Activated naive CD4-positive, alpha-beta T cell treated with anti-CD3 and anti-CD28 coated beads for 36 hours (primary cell): ENCODE data around the gene RNF133. TPM values are rescaled to one million over a fixed set of nuclear protein-coding genes. Genes with fewer than 3 reads are reported as not detected.
"Not testable (repeated sequence)": the region's sequence is repeated elsewhere in the genome, so short reads cannot be mapped to it uniquely, and the experiment has no call there.

Experiments used
- CTCF ChIA-PET: fragments of 350-600 bp; sonication (Branson Sonifier 250); formaldehyde crosslinking; loops from one replicate; lab custom pipeline; 2021; ENCODE audit warnings: antibody characterized with exemption; lab: Charles Lee
- DNase-seq: peaks from one replicate; pipeline ENCODE4 v3.0.0-alpha.2; 2020
- H3K27ac Mint-ChIP-seq: one replicate; pipeline ENCODE4 v1.8.0; 2021; ENCODE audit warnings: mild to moderate bottlenecking, mixed read lengths
- H3K27me3 Mint-ChIP-seq: one replicate; pipeline ENCODE4 v1.8.0; 2021; ENCODE audit warnings: low read depth, mixed read lengths
- H3K36me3 Mint-ChIP-seq: one replicate; pipeline ENCODE4 v1.8.0; 2021; ENCODE audit warnings: low read depth, mixed read lengths
- H3K4me1 Mint-ChIP-seq: one replicate; pipeline ENCODE4 v1.8.0; 2021; ENCODE audit warnings: low read depth, mixed read lengths
- H3K4me3 Mint-ChIP-seq: one replicate; pipeline ENCODE4 v1.8.0; 2021; ENCODE audit warnings: mild to moderate bottlenecking, moderate library complexity, mixed read lengths
- H3K9me3 Mint-ChIP-seq: one replicate; pipeline ENCODE4 v1.8.0; 2021; ENCODE audit warnings: mixed read lengths
- intact Hi-C: fragments of 100-400 bp; cut with micrococcal nuclease; formaldehyde crosslinking; loops from one replicate; pipeline ENCODE4 v1.15.1; 2023
- total RNA-seq, 2 experiments: library from RNA; stranded (reverse); gene quantifications; one replicate each; pipeline ENCODE4 v1.2.3, GENCODE V29; 2021

RNF133 gene
- total RNA-seq, 2 experiments from 2014 or later = not detected

GRCh38 chr7:122684504-122684903 is 14.4 kb downstream of the RNF133 start:
- no peak overlapping the region for H3K4me3 Mint-ChIP-seq
- CTCF ChIA-PET = no interaction called here
- H3K4me1 Mint-ChIP-seq = no peaks in the 10 kb centered on the region
- peaks cover 4% of the 10 kb centered on the region for H3K9me3 Mint-ChIP-seq
- DNase-seq = no peak
- no peaks in the 10 kb centered on the region for H3K36me3 Mint-ChIP-seq
- no peak overlapping the region for H3K27ac Mint-ChIP-seq
- no peaks in the 10 kb centered on the region for H3K27me3 Mint-ChIP-seq
- intact Hi-C loops = no loop called here

- no peak overlapping the region for H3K27ac Mint-ChIP-seq
- intact Hi-C loops = no loop called here
- CTCF ChIA-PET = no interaction called here
Observed at GRCh38 chr7:122682815-122683550, 15.9 kb downstream of the RNF133 start.

DNA sequence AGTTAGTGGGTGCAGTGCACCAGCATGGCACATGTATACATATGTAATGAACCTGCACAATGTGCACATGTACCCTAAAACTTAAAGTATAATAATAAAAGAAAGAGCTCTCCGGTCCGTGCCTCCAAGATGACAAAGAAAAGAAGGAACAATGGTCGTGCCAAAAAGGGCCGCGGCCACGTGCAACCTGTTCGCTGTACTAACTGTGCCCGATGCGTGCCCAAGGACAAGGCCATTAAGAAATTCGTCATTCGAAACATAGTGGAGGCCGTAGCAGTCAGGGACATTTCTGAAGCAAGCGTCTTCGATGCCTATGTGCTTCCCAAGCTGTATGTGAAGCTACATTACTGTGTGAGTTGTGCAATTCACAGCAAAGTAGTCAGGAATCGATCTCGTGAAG is 17.7 kb downstream of the RNF133 start:
- H3K36me3 Mint-ChIP-seq, H3K9me3 Mint-ChIP-seq, DNase-seq, CTCF ChIA-PET, intact Hi-C loops, H3K4me3 Mint-ChIP-seq, H3K27ac Mint-ChIP-seq, H3K27me3 Mint-ChIP-seq, H3K4me1 Mint-ChIP-seq: not testable (repeated sequence)

More at GRCh38 chr7:122682815-122683550, 15.9 kb downstream of the RNF133 start:
- DNase-seq = no peak
- Mint-ChIP-seq H3K27me3 (no peaks in the 10 kb centered on the region), H3K36me3 (no peaks in the 10 kb centered on the region), H3K4me1 (no peaks in the 10 kb centered on the region), H3K4me3 (no peak overlapping the region), H3K9me3 (peaks cover 10% of the 10 kb centered on the region)

- CTCF ChIA-PET = no interaction called here
- Mint-ChIP-seq H3K9me3 (peaks cover 10% of the 10 kb centered on the region), H3K27ac (no peak overlapping the region), H3K27me3 (no peaks in the 10 kb centered on the region), H3K36me3 (no peaks in the 10 kb centered on the region), H3K4me1 (no peaks in the 10 kb centered on the region), H3K4me3 (no peak overlapping the region)
- DNase-seq = no peak
- intact Hi-C loops = no loop called here
Observed at GRCh38 chr7:122679813-122680212, 19.1 kb downstream of the RNF133 start.

GRCh38 chr7:122679269-122679709 is 19.6 kb downstream of the RNF133 start:
- H3K4me1 Mint-ChIP-seq, CTCF ChIA-PET, DNase-seq, H3K36me3 Mint-ChIP-seq, H3K4me3 Mint-ChIP-seq, intact Hi-C loops, H3K27me3 Mint-ChIP-seq, H3K9me3 Mint-ChIP-seq, H3K27ac Mint-ChIP-seq: not testable (repeated sequence)

GRCh38 chr7:122677149-122677548 is 21.8 kb downstream of the RNF133 start:
- Mint-ChIP-seq H3K4me3 (no peak overlapping the region), H3K27me3 (no peaks in the 10 kb centered on the region), H3K4me1 (no peaks in the 10 kb centered on the region), H3K27ac (no peak overlapping the region), H3K36me3 (no peaks in the 10 kb centered on the region), H3K9me3 (peaks cover 10% of the 10 kb centered on the region)
- intact Hi-C loops = no loop called here
- DNase-seq = no peak
- CTCF ChIA-PET = no interaction called here

DNA sequence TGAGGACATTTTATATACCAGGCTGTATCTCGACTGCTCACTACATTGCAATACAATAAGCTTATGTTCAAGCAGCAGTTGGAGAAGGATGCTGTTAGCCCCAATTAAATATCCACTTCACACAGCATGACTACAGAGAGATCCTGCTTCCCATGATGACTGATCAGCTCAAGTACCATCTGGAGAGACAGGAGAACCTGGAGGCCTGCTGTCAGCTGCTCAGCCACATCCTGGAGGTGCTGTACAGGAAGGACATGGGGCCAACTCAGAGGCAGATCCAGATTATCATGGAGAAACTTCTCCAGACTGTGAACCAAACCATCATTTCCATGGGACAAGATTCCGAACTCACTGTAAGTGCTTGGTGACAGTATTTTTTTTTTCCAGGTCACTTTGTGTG is 22.5 kb downstream of the RNF133 start:
- Mint-ChIP-seq H3K27ac (no peak overlapping the region), H3K9me3 (peaks cover 10% of the 10 kb centered on the region), H3K36me3 (no peaks in the 10 kb centered on the region), H3K4me3 (no peak overlapping the region), H3K27me3 (no peaks in the 10 kb centered on the region), H3K4me1 (no peaks in the 10 kb centered on the region)
- CTCF ChIA-PET = no interaction called here
- no peak for DNase-seq
- intact Hi-C loops = no loop called here

DNA sequence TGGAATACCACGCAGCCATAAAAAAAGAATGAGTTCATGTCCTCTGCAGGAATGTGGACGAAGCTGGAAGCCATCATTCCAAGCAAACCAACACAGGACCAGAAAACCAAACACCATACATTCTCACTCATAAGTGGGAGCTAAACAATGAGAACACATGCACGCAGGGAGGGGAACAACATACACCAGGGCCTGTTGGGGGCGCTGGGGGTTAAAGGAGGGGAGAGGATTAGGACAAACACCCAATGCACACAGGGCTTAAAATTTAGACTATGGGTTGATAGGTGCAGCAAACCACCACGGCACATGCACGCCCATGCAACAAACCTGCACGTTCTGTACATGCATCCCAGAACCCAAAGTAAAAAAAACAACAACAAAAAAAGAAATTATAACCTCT is 23.3 kb downstream of the RNF133 start:
- Mint-ChIP-seq H3K4me1 (no peaks in the 10 kb centered on the region), H3K27me3 (no peaks in the 10 kb centered on the region), H3K9me3 (peaks cover 9% of the 10 kb centered on the region), H3K27ac (no peak overlapping the region), H3K36me3 (no peaks in the 10 kb centered on the region), H3K4me3 (no peak overlapping the region)
- no peak for DNase-seq
- CTCF ChIA-PET = no interaction called here
- intact Hi-C loops = no loop called here

DNA sequence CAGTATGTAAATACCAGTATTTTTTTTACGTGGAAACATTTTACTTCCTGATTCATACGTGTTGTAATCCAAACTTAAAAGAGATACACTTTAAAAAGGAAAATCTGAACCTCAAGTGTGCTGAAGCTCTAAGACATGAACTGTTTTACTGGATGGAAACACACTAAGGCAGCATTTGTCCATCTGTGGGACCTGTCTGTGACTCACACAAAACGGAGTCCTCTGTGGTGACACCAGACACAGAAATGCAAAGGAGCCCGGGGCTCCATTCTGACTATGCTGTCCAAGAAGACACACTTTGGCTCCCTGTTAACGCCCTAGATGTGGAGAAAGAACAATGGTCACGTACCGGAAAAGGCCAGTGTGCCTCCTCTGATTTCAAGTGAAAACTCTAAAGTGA is 23.9 kb downstream of the RNF133 start:
- no peaks in the 10 kb centered on the region for H3K36me3 Mint-ChIP-seq
- no peak overlapping the region for H3K4me3 Mint-ChIP-seq
- CTCF ChIA-PET = no interaction called here
- no peak for DNase-seq
- no peaks in the 10 kb centered on the region for H3K4me1 Mint-ChIP-seq
- intact Hi-C loops = no loop called here
- H3K27me3 Mint-ChIP-seq = no peaks in the 10 kb centered on the region
- no peak overlapping the region for H3K27ac Mint-ChIP-seq
- H3K9me3 Mint-ChIP-seq = peaks cover 9% of the 10 kb centered on the region

DNA sequence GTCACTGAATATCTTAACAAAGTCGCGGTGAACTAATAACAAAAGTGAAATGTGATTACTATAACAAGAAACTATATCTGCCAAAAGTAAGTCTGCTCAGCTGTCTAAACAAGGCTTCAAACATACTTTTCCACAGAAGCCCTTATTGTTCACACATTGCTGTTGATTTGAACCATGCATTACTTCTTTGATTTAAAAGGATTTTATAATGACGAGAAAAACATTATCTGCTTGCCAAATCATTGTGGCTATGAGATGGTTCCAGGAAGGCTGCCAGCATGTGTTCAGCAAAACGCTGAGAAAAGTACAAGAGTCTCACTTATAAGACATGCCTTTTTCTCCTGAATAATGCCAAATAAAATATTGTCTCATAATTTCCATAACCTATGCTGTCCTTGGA is 24.4 kb downstream of the RNF133 start:
- H3K4me3 Mint-ChIP-seq = no peak overlapping the region
- no peaks in the 10 kb centered on the region for H3K4me1 Mint-ChIP-seq
- no peaks in the 10 kb centered on the region for H3K27me3 Mint-ChIP-seq
- H3K9me3 Mint-ChIP-seq = peaks cover 8% of the 10 kb centered on the region
- no peak overlapping the region for H3K27ac Mint-ChIP-seq
- intact Hi-C loops = no loop called here
- no peak for DNase-seq
- CTCF ChIA-PET = no interaction called here
- H3K36me3 Mint-ChIP-seq = no peaks in the 10 kb centered on the region

DNA sequence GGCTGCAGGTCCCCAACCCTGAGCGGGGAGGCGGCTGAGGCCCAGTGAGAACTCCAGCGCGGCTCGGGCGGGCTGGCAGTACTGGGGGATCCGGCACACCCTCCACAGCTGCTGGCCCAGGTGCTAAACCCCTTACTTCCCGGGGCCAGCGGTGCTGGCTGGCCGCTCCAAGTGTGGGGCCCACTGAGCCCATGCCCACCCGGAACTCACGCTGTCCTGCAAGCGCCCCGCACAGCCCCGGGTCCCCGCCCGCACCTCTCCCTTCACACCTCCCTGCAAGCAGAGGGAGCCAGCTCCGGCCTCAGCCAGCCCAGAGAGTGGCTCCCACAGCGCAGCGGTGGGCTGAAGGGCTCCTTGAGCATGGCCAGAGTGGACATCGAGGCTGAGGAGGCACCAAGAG is 25.0 kb downstream of the RNF133 start:
- Mint-ChIP-seq H3K36me3 (no peaks in the 10 kb centered on the region), H3K4me1 (no peaks in the 10 kb centered on the region), H3K27ac (no peak overlapping the region), H3K4me3 (no peak overlapping the region), H3K27me3 (no peaks in the 10 kb centered on the region), H3K9me3 (peaks cover 5% of the 10 kb centered on the region)
- CTCF ChIA-PET = no interaction called here
- no peak for DNase-seq
- intact Hi-C loops = no loop called here

DNA sequence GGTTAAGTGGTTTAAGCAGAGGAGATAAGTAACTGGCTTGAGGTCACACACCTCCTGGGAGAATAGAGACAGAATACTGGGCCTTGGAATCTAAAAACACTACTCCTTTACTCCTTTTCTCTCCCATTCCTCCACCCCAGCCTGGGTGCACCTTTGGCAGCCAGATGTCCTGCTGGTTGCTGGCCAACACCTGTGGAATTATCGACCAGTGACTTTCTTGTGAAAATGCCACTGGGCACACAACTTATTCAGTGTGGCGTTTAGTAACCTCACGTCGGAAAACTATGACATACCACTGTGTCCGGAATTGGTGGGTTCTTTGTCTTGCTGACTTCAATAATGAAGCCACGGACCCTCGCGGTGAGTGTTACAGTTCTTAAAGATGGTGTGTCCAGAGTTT is 26.4 kb downstream of the RNF133 start:
- H3K4me1 Mint-ChIP-seq = no peaks in the 10 kb centered on the region
- H3K27ac Mint-ChIP-seq = no peak overlapping the region
- no peak for DNase-seq
- no peaks in the 10 kb centered on the region for H3K36me3 Mint-ChIP-seq
- peaks cover 3% of the 10 kb centered on the region for H3K9me3 Mint-ChIP-seq
- H3K4me3 Mint-ChIP-seq = no peak overlapping the region
- intact Hi-C loops = no loop called here
- H3K27me3 Mint-ChIP-seq = no peaks in the 10 kb centered on the region
- CTCF ChIA-PET = no interaction called here

DNA sequence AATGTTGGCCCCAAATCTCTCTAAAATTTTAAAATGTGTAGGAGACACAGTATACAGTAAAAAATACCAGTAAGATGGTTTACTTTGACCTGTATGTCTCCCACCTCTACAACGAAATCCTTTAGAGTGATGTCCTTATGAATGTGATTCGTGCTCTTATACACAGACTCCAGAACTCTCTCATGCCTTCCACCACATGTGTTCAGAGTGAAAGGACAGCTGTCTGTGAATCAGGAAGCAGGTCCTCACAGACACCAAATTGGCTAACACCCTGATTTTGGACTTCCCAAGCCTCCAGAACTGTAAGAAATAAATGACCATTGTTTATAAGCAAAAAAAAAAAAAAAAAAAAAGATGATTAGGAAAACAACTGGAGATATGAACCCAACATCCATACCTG is 35.2 kb downstream of the RNF133 start:
- CTCF ChIA-PET = no interaction called here
- H3K4me1 Mint-ChIP-seq = no peaks in the 10 kb centered on the region
- no peak for DNase-seq
- no peak overlapping the region for H3K4me3 Mint-ChIP-seq
- H3K9me3 Mint-ChIP-seq = peaks cover 1% of the 10 kb centered on the region
- H3K27me3 Mint-ChIP-seq = no peaks in the 10 kb centered on the region
- intact Hi-C loops = no loop called here
- no peak overlapping the region for H3K27ac Mint-ChIP-seq
- H3K36me3 Mint-ChIP-seq = no peaks in the 10 kb centered on the region
